ENCODE data around the gene TTBK2.

The TTBK2 gene

GRCh38 chr15:42880121-42880520 is 40.5 kb downstream of the TTBK2 start (continued):
- TF ChIP-seq, protein P1, sequence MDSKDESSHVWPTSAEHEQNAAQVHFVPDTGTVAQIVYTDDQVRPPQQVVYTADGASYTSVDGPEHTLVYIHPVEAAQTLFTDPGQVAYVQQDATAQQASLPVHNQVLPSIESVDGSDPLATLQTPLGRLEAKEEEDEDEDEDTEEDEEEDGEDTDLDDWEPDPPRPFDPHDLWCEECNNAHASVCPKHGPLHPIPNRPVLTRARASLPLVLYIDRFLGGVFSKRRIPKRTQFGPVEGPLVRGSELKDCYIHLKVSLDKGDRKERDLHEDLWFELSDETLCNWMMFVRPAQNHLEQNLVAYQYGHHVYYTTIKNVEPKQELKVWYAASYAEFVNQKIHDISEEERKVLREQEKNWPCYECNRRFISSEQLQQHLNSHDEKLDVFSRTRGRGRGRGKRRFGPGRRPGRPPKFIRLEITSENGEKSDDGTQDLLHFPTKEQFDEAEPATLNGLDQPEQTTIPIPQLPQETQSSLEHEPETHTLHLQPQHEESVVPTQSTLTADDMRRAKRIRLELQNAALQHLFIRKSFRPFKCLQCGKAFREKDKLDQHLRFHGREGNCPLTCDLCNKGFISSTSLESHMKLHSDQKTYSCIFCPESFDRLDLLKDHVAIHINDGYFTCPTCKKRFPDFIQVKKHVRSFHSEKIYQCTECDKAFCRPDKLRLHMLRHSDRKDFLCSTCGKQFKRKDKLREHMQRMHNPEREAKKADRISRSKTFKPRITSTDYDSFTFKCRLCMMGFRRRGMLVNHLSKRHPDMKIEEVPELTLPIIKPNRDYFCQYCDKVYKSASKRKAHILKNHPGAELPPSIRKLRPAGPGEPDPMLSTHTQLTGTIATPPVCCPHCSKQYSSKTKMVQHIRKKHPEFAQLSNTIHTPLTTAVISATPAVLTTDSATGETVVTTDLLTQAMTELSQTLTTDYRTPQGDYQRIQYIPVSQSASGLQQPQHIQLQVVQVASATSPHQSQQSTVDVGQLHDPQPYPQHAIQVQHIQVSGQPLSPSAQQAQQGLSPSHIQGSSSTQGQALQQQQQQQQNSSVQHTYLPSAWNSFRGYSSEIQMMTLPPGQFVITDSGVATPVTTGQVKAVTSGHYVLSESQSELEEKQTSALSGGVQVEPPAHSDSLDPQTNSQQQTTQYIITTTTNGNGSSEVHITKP (tag by site-specific recombination; IDR thresholded peaks at IDR 0.05): no peak
- no peak for TF ChIP-seq ZNF585B (tag by site-specific recombination; IDR thresholded peaks at IDR 0.05)

DNA sequence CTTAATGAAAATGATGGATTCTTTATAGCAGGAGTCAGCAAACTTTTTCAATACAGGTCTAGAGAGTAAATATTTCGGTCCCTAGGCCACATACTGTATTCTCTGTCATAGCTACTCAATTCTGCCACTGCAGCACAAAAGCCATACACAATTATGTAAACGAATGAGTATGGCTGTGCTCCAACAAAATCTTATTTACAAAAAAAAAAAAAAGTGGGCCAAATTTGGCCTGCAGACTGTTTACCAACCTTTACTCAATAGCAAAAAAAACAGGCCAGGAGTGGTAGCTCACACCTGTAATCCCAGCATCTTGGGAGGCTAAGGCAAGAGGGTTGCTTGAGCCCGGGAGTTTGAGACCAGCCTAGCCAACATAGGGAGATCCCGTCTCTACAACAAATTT is 41.1 kb downstream of the TTBK2 start:
- Histone ChIP-seq H3K36me3 (ENCODE audit: control insufficient read depth in 2 of 2, insufficient read depth in 1 of 2, low read length in 2 of 2) (no peaks in the 10 kb centered on the region; a peak in 1 of 3 replicates), H3K9me3 (ENCODE audit: control insufficient read depth, insufficient read depth, low read depth, low read length) (no peaks in the 10 kb centered on the region), H3K27ac (ENCODE audit: extremely low read depth, low read depth, low read length) (no peak overlapping the region), H3K4me3 (ENCODE audit: low read depth, low read length) (no peak overlapping the region), H3K4me1 (ENCODE audit: control insufficient read depth, insufficient read depth, low read length) (no peaks in the 10 kb centered on the region)
- TF ChIP-seq, protein P2, sequence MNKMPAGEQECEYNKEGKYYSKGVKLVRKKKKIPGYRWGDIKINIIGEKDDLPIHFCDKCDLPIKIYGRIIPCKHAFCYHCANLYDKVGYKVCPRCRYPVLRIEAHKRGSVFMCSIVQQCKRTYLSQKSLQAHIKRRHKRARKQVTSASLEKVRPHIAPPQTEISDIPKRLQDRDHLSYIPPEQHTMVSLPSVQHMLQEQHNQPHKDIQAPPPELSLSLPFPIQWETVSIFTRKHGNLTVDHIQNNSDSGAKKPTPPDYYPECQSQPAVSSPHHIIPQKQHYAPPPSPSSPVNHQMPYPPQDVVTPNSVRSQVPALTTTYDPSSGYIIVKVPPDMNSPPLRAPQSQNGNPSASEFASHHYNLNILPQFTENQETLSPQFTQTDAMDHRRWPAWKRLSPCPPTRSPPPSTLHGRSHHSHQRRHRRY (tag by site-specific recombination; IDR thresholded peaks at IDR 0.05): no peak
- no peak for TF ChIP-seq ZNF704 (tag by site-specific recombination; IDR thresholded peaks at IDR 0.05)
- no peak for TF ChIP-seq GFI1B (tag by site-specific recombination; IDR thresholded peaks at IDR 0.05)
- TF ChIP-seq ZNF747 (tag by site-specific recombination; IDR thresholded peaks at IDR 0.05): no peak
- no peak for TF ChIP-seq ZNF155 (tag by site-specific recombination; IDR thresholded peaks at IDR 0.05)
- TF ChIP-seq ZNF112 (tag by site-specific recombination; IDR thresholded peaks at IDR 0.05): no peak
- TF ChIP-seq ZNF239 (tag by site-specific recombination; IDR thresholded peaks at IDR 0.05): no peak
- no peak for TF ChIP-seq ZNF449 (tag by site-specific recombination; IDR thresholded peaks at IDR 0.05)
- no peak for TF ChIP-seq ZNF530 (tag by site-specific recombination; IDR thresholded peaks at IDR 0.05; ENCODE audit: low read depth)
- no peak for TF ChIP-seq ZNF174 (tag by site-specific recombination; IDR thresholded peaks at IDR 0.05)
- no peak for TF ChIP-seq GLI2 (tag by site-specific recombination; IDR thresholded peaks at IDR 0.05; ENCODE audit: borderline replicate concordance, low read depth)
- no peak for TF ChIP-seq ZNF785 (tag by site-specific recombination; IDR thresholded peaks at IDR 0.05)
- TF ChIP-seq ZNF10 (tag by site-specific recombination; IDR thresholded peaks at IDR 0.05): no peak
- no peak for TF ChIP-seq SETDB1 (IDR thresholded peaks at IDR 0.05; ENCODE audit: insufficient read length, low read length)
- no peak for TF ChIP-seq ZNF169 (tag by site-specific recombination; IDR thresholded peaks at IDR 0.05)
- TF ChIP-seq KLF10 (tag by site-specific recombination; IDR thresholded peaks at IDR 0.05): no peak
- no peak for TF ChIP-seq ZNF621 (tag by site-specific recombination; IDR thresholded peaks at IDR 0.05)
- TF ChIP-seq ZEB2 (tag by site-specific recombination; IDR thresholded peaks at IDR 0.05): no peak
- TF ChIP-seq ZNF335 (tag by site-specific recombination; conservative IDR thresholded peaks at IDR 0.05): no peak
- no peak for TF ChIP-seq ZNF514 (tag by site-specific recombination; IDR thresholded peaks at IDR 0.05)
- ChIA-PET CTCF (no interaction called here), POLR2A (no interaction called here)

Data from HEK293 (cell line).